Astrocyte (in vitro differentiated cells and primary cell): ENCODE data around the gene HPS5. TPM values are rescaled to one million over a fixed set of nuclear protein-coding genes. Genes with fewer than 3 reads are reported as not detected.
A peak's percentile ranks its signal among the peaks of the same experiment; 100 is the strongest.

Source experiments
- DNase-seq: peaks from one replicate; pipeline ENCODE4 v3.0.0-alpha.2; 2010; ENCODE audit warnings: low read depth
- FAIRE-seq: peaks from 2 replicates; lab custom pipeline; 2011; peaks lifted over from hg19 to GRCh38; lab: Jason Lieb, UNC
- H2AFZ ChIP-seq: 2 replicates; pipeline ENCODE4 v1.6.0; 2012; ENCODE audit warnings: low read depth, low read length, inconsistent platforms
- H3K27ac ChIP-seq: 2 replicates; pipeline ENCODE4 v1.5.1; 2011; ENCODE audit warnings: low read depth, low read length, inconsistent platforms
- H3K27me3 ChIP-seq: 2 replicates; pipeline ENCODE4 v1.6.0; 2011; ENCODE audit warnings: low read length, inconsistent platforms; ENCODE audit not compliant: insufficient read depth
- H3K36me3 ChIP-seq: 2 replicates; pipeline ENCODE4 v1.5.1; 2011; ENCODE audit warnings: low read length, inconsistent platforms; ENCODE audit not compliant: insufficient read depth
- H3K4me1 ChIP-seq: 2 replicates; pipeline ENCODE4 v1.5.1; 2011; ENCODE audit warnings: low read length, inconsistent platforms; ENCODE audit not compliant: insufficient read depth
- H3K4me2 ChIP-seq: 2 replicates; pipeline ENCODE4 v1.6.0; 2012; ENCODE audit warnings: low read length, inconsistent platforms
- H3K4me3 ChIP-seq: 2 replicates; pipeline ENCODE4 v1.5.1; 2011; ENCODE audit warnings: low read depth, mild to moderate bottlenecking, low read length, inconsistent platforms; ENCODE audit not compliant: insufficient read depth
- H3K79me2 ChIP-seq: 2 replicates; pipeline ENCODE4 v1.6.0; 2012; ENCODE audit warnings: mild to moderate bottlenecking, low read length, inconsistent platforms; ENCODE audit not compliant: insufficient read depth
- H3K9ac ChIP-seq: 2 replicates; pipeline ENCODE4 v1.6.0; 2012; ENCODE audit warnings: mild to moderate bottlenecking, low read length, inconsistent platforms
- H3K9me3 ChIP-seq: 2 replicates; pipeline ENCODE4 v1.5.1; 2012; ENCODE audit warnings: low read depth, mild to moderate bottlenecking, low read length, inconsistent platforms; ENCODE audit not compliant: insufficient read depth
- H4K20me1 ChIP-seq: 2 replicates; pipeline ENCODE4 v1.6.0; 2012; ENCODE audit warnings: low read length, inconsistent platforms; ENCODE audit not compliant: insufficient read depth
- H3K27ac Mint-ChIP-seq: one replicate; pipeline ENCODE4 v1.8.0; 2021; ENCODE audit warnings: mild to moderate bottlenecking, mixed read lengths; ENCODE audit not compliant: unreplicated experiment
- H3K27me3 Mint-ChIP-seq: one replicate; pipeline ENCODE4 v1.8.0; 2021; ENCODE audit warnings: low read depth, mixed read lengths; ENCODE audit not compliant: unreplicated experiment
- H3K36me3 Mint-ChIP-seq: one replicate; pipeline ENCODE4 v1.8.0; 2021; ENCODE audit warnings: low read depth, mixed read lengths; ENCODE audit not compliant: unreplicated experiment
- H3K4me1 Mint-ChIP-seq: one replicate; pipeline ENCODE4 v1.8.0; 2021; ENCODE audit warnings: low read depth, mixed read lengths; ENCODE audit not compliant: unreplicated experiment
- H3K4me3 Mint-ChIP-seq: one replicate; pipeline ENCODE4 v1.8.0; 2021; ENCODE audit warnings: mild to moderate bottlenecking, moderate library complexity, mixed read lengths; ENCODE audit not compliant: unreplicated experiment
- H3K9me3 Mint-ChIP-seq: one replicate; pipeline ENCODE4 v1.8.0; 2021; ENCODE audit warnings: mild to moderate bottlenecking, mixed read lengths; ENCODE audit not compliant: unreplicated experiment
- CTCF ChIP-seq: IDR thresholded peaks from 2 replicates; pipeline ENCODE4 v1.5.1; 2011; ENCODE audit warnings: low read depth, mild to moderate bottlenecking, inconsistent platforms, low read length, moderate library complexity; ENCODE audit not compliant: insufficient read depth
- EZH2 ChIP-seq: IDR thresholded peaks from 2 replicates; pipeline ENCODE4 v1.6.1; 2012; ENCODE audit warnings: mild to moderate bottlenecking, low read length, inconsistent platforms; ENCODE audit not compliant: insufficient read depth
- total RNA-seq: library from RNA; stranded (reverse); gene quantifications from 2 replicates; pipeline ENCODE4 v1.2.1, GENCODE V29; 2021

HPS5 gene
- total RNA-seq, 1 donor from 2014 or later: 22.6 TPM

- H3K27ac Mint-ChIP-seq: no peak overlapping the region
- Histone ChIP-seq H2AFZ (no peak overlapping the region), H3K4me1 (peaks cover 4% of the 10 kb centered on the region), H3K36me3 (peaks cover 25% of the 10 kb centered on the region), H3K9ac (peak overlapping the region; percentile 34), H4K20me1 (no peaks in the 10 kb centered on the region), H3K79me2 (no peaks in the 10 kb centered on the region), H3K27ac (peak overlapping the region; percentile 38), H3K4me2 (peak overlapping the region; percentile 62), H3K27me3 (no peaks in the 10 kb centered on the region), H3K4me3 (no peak overlapping the region), H3K9me3 (no peaks in the 10 kb centered on the region)
- peak; percentile 89 for FAIRE-seq
- DNase-seq: peak; percentile 50
- no peak for TF ChIP-seq EZH2
- H3K9me3 Mint-ChIP-seq: no peaks in the 10 kb centered on the region
- H3K36me3 Mint-ChIP-seq: peaks cover 10% of the 10 kb centered on the region
- peaks cover 2% of the 10 kb centered on the region for H3K4me1 Mint-ChIP-seq
- no peaks in the 10 kb centered on the region for H3K27me3 Mint-ChIP-seq
- H3K4me3 Mint-ChIP-seq: no peak overlapping the region
Observed at GRCh38 chr11:18347471-18348125, 25.7 kb upstream of the HPS5 start.

- Histone ChIP-seq H3K9ac (no peak overlapping the region), H4K20me1 (peaks cover 31% of the 10 kb centered on the region), H3K4me1 (no peaks in the 10 kb centered on the region), H3K9me3 (no peaks in the 10 kb centered on the region), H3K36me3 (peaks cover 43% of the 10 kb centered on the region), H3K27ac (no peak overlapping the region), H3K4me2 (no peak overlapping the region), H3K79me2 (peaks cover 36% of the 10 kb centered on the region), H3K4me3 (no peak overlapping the region), H3K27me3 (no peaks in the 10 kb centered on the region), H2AFZ (no peak overlapping the region)
- Mint-ChIP-seq H3K4me1 (peaks cover 14% of the 10 kb centered on the region), H3K27me3 (no peaks in the 10 kb centered on the region), H3K9me3 (no peaks in the 10 kb centered on the region), H3K36me3 (no peaks in the 10 kb centered on the region), H3K27ac (no peak overlapping the region), H3K4me3 (no peak overlapping the region)
- no peak for FAIRE-seq
- no peak for DNase-seq
- TF ChIP-seq EZH2: no peak
- TF ChIP-seq CTCF: no peak
Observed at GRCh38 chr11:18332891-18333290, 11.0 kb upstream of the HPS5 start.

- Mint-ChIP-seq H3K4me3 (no peak overlapping the region), H3K36me3 (no peaks in the 10 kb centered on the region), H3K4me1 (peaks cover 14% of the 10 kb centered on the region), H3K9me3 (no peaks in the 10 kb centered on the region), H3K27me3 (no peaks in the 10 kb centered on the region), H3K27ac (no peak overlapping the region)
- Histone ChIP-seq H3K27ac (no peak overlapping the region), H3K27me3 (no peaks in the 10 kb centered on the region), H2AFZ (no peak overlapping the region), H3K9me3 (no peaks in the 10 kb centered on the region), H3K4me2 (no peak overlapping the region), H3K4me1 (no peaks in the 10 kb centered on the region), H3K4me3 (no peak overlapping the region), H3K79me2 (peaks cover 41% of the 10 kb centered on the region), H3K9ac (no peak overlapping the region), H4K20me1 (peaks cover 34% of the 10 kb centered on the region), H3K36me3 (peaks cover 38% of the 10 kb centered on the region)
- FAIRE-seq: no peak
- TF ChIP-seq EZH2 (no peak), CTCF (no peak)
- no peak for DNase-seq
Observed at GRCh38 chr11:18332302-18332701, 10.4 kb upstream of the HPS5 start.
